ENCODE results near the gene SLC25A17.
"Not testable (repeated sequence)": the region's sequence is repeated elsewhere in the genome, so short reads cannot be mapped to it uniquely, and the experiment has no call there.

The SLC25A17 gene

DNA sequence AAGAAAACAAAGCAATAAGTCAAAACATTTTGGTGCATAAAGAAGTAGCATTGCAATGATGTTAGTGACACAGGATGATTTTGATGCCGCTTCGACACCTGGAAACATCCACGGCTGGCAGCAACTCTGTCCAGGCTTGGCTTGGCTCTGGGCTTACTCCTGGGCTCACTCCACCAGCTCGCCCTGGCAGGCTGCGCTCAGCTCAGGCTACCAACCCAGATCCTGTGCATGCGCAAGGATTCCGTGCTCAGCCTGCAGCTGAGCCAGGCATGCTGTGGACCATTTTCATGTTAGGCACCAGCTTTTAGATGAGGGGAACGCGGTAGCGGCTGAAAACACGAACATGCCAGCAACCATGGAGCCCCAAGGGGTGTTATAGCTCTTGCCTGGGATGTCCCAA is 66.0 kb downstream of the SLC25A17 start:
- DNase-seq (ENCODE audit: low read depth in 2 of 2) = no peak

- DNase-seq (ENCODE audit: low read depth in 2 of 2) = no peak
Observed at GRCh38 chr22:40751250-40751649, 67.9 kb downstream of the SLC25A17 start.

DNA sequence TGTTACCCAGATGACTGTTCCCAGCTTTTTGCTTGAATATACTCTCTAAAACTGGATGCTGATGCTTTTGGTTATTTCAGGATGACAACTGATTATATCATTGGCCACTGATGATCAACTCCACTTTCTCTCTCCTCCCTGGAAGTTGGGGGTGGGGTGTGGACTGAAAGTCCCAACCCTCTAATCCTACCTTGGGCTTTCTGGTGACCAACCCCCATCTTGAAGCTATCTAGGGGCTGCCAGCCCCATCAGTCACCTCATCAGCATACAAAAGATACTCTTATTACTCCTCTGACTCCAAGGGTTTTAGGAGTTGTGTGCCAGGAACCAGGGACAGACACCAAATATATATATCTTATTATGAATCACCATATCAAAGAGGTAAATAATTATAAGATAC is 69.3 kb downstream of the SLC25A17 start:
- no peak for DNase-seq (ENCODE audit: low read depth in 2 of 2)

DNA sequence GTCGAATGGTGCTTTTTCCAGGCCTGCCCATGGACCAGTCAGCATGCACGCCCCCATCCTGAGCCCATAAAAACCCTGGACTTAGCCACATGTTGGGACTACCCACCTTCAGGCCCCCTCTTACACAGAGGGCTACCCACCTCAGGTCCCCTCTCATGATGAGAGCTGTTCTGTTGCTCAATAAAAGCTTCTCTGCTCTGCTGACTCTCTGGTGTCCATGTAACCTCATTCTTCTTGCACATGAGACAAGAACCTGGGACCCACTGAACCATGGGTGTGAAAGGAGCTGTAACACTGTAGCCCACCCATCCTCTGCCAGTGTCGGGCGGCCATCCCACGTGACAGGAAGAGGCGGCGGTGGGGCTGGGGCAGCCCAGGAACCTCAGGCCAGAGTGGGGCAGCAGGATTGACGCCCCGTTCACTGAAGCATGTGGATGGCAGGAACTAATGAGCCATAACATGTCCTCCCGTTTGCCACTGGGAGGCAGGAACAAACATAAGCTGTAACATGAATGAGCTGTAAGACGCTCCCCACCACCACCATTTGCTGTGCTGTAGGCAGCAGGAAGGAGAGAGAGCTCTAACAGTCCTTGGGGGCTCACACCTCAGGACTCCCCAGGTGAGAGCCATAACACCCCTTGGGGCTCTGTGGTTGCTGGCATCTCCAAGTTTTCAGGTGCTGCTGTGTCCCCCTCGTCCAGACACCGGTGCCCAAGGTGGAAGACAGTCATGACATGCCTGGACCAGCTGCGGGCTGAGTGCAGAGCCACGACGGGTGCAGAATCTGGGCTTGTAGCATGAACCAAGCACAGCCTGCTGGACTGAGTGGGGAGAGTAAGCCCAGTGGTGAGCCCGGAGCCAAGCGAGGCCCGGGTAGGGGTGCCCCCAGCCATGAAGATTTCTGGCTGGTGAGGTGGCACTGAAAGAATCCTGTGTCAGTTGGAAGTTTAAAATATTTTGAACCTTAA is 70.5 kb downstream of the SLC25A17 start:
- DNase-seq (ENCODE audit: low read depth in 2 of 2) = no peak

GRCh38 chr22:40747361-40747760 is 71.8 kb downstream of the SLC25A17 start:
- no peak for DNase-seq (ENCODE audit: low read depth in 2 of 2)

GRCh38 chr22:40746428-40747220 is 72.5 kb downstream of the SLC25A17 start:
- DNase-seq (ENCODE audit: low read depth in 2 of 2) = no peak

DNA sequence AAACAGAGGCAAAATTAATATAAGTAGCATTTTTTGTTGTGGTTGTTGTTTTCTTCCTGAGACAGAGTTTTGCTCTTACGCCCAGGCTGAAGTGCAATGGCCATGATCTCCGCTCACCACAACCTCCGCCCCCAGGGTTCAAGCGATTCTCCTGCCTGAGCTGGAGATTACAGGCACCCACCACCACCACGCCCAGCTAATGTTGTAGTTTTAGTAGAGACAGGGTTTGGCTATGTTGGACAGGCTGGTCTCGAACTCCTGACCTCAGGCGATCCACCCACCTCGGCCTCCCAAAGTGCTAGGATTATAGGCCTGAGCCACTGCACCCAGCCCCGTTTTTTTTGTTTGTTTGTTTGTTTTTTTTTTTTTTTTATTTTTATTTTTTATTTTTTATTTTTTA is 75.4 kb downstream of the SLC25A17 start:
- DNase-seq (ENCODE audit: low read depth in 2 of 2) = no peak

- DNase-seq (ENCODE audit: low read depth in 2 of 2) = no peak
Observed at GRCh38 chr22:40741116-40741515, 78.0 kb downstream of the SLC25A17 start.

DNA sequence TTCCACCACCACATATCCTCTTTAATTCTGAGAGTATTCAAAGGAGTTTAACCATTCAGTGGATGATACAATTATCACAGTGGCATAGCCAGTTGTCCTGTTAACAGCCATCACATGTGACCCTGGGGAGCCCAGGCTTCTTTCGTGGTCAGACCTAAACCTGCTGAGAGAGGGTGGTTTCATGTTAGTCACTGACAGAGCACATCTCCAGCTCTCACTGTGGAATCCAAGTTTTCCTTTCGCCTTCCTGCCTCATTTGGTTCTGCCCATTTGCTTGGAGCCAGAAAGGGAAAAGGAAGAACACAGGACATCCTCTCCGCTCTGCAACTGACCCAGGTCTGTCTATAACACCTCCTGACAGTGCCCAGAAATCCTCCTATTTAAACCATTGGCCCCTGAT is 79.4 kb downstream of the SLC25A17 start:
- DNase-seq (ENCODE audit: low read depth in 2 of 2) = no peak

DNA sequence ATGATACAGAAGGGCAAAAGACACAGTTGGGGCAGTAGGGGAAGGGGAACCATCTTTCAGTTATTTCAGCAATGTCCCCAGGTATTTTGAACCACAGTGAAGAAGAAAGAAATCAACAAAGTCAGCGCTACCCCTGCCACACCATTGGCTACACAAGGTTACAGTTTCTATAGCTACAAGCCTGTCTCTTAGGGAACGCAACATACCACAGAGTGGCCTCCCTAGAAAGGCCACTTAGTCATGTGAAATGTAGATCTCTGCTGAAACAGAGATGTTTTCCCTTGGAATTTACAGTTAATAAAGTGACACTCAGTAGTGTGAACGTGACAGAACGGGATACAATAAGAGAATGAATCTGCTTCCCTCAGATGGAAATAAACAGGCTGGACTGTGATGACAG is 85.2 kb downstream of the SLC25A17 start:
- DNase-seq (ENCODE audit: low read depth in 2 of 2) = no peak

DNA sequence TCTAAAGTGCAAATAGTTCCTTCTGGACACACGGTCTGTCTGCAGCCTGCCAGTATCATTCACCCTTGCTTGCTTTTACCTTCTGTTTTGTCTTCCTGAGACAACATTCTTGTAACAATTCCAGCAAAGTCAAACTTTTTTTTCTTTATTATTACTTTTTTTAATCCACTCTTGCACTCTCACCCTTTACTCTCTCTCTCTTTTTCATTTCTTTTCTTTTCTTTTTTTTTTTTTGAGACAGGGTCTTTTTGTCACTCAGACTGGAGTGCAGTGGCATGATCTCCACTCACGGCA is 86.2 kb downstream of the SLC25A17 start:
- no peak for DNase-seq (ENCODE audit: low read depth in 2 of 2)

DNA sequence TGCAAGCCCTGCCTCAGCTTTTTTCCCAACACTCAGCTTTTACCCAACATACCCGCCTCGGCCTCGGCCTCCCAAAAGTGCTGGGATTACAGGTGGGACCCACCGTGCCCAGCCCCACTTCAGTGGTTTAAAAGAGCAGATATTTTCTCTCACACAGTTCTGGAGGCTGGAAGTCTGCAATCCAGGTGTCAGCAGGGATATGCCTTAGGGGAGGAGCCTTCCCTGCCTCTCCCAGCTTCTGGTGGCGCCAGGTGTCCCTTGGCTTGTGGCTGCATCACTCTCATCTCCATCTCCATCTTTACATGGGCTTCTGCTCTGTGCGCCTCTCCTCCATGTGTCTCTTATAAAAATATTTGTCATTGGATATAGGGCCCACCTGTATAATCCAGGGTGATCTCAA is 89.9 kb downstream of the SLC25A17 start:
- no peak for DNase-seq (ENCODE audit: low read depth in 2 of 2)

GRCh38 chr22:40728731-40729189 is 90.4 kb downstream of the SLC25A17 start:
- DNase-seq (ENCODE audit: low read depth in 2 of 2) = peak; percentile 13 to 32

- DNase-seq (ENCODE audit: low read depth in 2 of 2) = no peak
Observed at GRCh38 chr22:40727964-40728615, 91.1 kb downstream of the SLC25A17 start.

- no peak for DNase-seq (ENCODE audit: low read depth in 2 of 2)
Observed at GRCh38 chr22:40727070-40727963, 91.8 kb downstream of the SLC25A17 start.

GRCh38 chr22:40726514-40726913 is 92.6 kb downstream of the SLC25A17 start:
- DNase-seq (ENCODE audit: low read depth in 2 of 2) = no peak

- no peak for DNase-seq (ENCODE audit: low read depth in 2 of 2)
Observed at GRCh38 chr22:40723396-40723933, 95.7 kb downstream of the SLC25A17 start.

DNA sequence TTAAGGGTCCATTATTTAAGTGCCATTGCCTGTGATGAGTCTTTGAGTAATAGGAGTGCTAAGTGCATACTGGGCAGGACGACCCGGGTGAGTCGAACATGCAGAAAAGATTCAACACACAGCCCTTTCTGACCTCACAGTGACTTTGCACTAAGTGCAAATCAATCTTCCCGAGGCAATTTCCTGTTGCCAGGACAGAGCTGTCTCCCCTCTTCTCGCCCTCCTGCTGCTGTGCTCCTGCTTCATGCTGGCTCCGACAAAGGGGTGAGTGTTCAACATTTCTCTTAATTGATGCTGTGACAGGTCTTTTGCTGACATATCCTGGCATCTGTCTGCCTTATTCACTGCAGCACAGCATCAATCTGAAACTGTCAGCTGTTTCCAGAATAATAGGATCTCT is 97.9 kb downstream of the SLC25A17 start:
- no peak for DNase-seq (ENCODE audit: low read depth in 2 of 2)

DNA sequence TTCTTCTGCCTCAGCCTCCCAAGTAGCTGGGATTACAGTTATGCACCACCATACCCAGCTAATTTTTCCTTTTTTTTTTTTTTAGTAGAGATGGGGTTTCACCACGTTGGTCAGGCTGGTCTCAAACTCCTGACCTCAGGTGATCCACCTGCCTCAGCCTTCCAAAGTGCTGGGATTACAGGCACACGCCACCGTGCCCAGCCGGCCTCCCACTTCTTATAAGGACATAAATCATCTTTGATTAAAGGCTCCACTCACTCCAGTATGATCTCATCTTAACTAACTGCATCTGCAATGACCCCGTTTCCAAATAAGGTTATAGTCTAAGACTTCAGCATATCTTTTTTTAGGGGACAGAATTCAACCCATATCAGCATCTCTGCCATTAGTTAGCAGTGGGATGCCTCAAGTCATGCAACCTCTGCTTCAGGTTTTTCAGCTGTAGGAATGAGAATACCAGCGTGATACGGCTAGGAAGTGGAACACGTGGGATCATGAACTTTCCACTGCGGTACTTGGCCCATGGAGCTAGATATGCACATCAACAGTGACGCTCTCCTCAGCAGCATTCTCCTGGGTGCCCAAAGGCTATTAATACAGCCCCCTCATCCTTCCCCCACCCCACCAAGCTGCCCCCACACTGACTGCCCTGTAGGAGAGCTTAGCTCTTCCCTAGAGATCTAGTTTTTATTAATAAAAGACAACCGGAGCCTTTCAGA is 98.4 kb downstream of the SLC25A17 start:
- no peak for DNase-seq (ENCODE audit: low read depth in 2 of 2)

DNA sequence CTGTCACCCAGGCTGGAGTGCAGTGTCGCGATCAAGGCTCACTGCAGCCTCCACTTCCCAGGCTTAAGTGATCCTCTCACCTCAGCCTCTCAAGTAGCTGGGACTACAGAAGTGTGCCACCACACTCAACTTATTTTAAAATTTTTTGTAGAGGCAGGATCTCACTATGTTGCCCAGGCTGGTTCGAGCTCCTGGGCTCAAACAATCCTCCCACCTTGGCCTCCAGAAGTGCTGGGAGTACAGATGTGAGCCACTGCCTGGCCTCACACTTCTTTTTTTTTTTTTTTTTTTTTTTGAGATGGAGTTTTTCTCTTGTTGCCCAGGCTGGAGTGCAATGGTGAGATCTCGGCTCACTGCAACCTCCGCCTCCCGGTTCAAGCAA is 99.0 kb downstream of the SLC25A17 start:
- not testable (repeated sequence) for DNase-seq (ENCODE audit: low read depth in 2 of 2)
